ENCODE results near the gene ATP12A. TPM values are rescaled to one million over a fixed set of nuclear protein-coding genes. Genes with fewer than 3 reads are reported as not detected.

ATP12A gene
- polyA plus RNA-seq, 2 of the 4 experiments (the other 2 are of a cell fraction) = not detected

DNA sequence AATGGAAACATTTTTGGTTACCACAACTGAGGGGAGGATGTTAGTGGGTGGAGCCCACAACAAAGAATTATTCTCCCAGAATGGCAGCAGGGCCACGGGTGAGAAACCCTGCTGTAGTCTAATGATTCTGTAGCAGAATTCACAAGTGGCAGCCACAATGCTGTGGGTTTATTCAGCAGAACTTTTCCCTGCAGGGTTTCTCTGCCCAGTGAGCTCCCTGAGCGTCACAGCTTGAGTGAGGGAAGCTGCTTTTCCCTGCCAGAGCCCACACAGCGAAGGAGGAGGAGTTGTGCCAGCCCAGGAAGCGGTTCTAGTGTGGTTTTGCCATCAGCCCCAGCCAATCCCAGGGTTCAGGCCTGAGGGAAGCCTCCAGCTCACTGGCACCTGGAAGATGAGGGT, 4.4 kb downstream of the ATP12A start:
- H3K4me1 ChIP-seq = no peaks in the 10 kb centered on the region
- no peak for ATAC-seq
- ChIA-PET POLR2A (no interaction called here), CTCF (interaction anchor here (0.7 to 1.2 kb wide), 7 partner anchors 8 to 43 kb away, joined by 3 to 7 read pairs (median 4); no protein-coding TSS in a partner anchor)
- no peak for DNase-seq (ENCODE audit: low read depth in 1 of 2, low spot score in 1 of 2)
- TF ChIP-seq, protein P1, sequence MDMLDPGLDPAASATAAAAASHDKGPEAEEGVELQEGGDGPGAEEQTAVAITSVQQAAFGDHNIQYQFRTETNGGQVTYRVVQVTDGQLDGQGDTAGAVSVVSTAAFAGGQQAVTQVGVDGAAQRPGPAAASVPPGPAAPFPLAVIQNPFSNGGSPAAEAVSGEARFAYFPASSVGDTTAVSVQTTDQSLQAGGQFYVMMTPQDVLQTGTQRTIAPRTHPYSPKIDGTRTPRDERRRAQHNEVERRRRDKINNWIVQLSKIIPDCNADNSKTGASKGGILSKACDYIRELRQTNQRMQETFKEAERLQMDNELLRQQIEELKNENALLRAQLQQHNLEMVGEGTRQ (IDR thresholded peaks at IDR 0.05) = no peak
- no peak for TF ChIP-seq JUNB (IDR thresholded peaks at IDR 0.05)
- TF ChIP-seq JUN (IDR thresholded peaks at IDR 0.05) = no peak
- no peak for TF ChIP-seq HOXB5 (CRISPR knock-in tag; IDR thresholded peaks at IDR 0.05)
- no peaks in the 10 kb centered on the region for H3K9me3 ChIP-seq
- FAIRE-seq = no peak
- H3K4me2 ChIP-seq = no peak overlapping the region
- H3K4me3 ChIP-seq = no peak overlapping the region
- 31% methylated on average over 4 of the region's 4 CpGs for WGBS (ENCODE audit: missing lambda C conversion rate)
- H3K27ac ChIP-seq = no peak overlapping the region

DNA sequence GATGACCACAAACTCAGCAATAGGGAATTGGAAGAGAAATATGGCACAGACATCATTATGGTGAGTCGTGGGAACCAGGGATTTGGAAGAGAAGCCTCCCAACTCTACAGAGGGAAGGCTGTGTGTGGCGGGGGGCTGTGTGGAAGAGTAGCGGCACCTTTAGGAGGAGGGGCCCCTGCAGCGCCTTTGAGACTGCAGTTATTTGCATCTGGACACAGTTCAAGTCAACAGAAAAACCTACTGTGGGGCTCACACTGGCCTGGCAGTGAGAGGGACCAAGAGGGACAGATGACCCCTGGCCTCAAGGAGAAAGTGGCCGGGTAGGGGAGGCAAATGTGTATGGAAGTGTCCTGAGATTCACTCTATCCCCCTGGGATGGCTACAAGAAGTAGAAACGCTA, 5.1 kb downstream of the ATP12A start:
- H3K9me3 ChIP-seq = no peaks in the 10 kb centered on the region
- TF ChIP-seq RCOR1 (IDR thresholded peaks at IDR 0.05; ENCODE audit: low read depth, low read length) (no peak), BHLHE40 (IDR thresholded peaks at IDR 0.05; ENCODE audit: low read depth, low read length) (no peak), MYC (IDR thresholded peaks at IDR 0.05; ENCODE audit: borderline replicate concordance, low read length) (no peak), POLR2AphosphoS2 (conservative IDR thresholded peaks at IDR 0.05; ENCODE audit: low read length) (no peak), HOXB5 (CRISPR knock-in tag; IDR thresholded peaks at IDR 0.05) (no peak), FOXS1 (CRISPR knock-in tag; IDR thresholded peaks at IDR 0.05) (no peak), MAZ (IDR thresholded peaks at IDR 0.05; ENCODE audit: borderline replicate concordance, low read depth, low read length) (no peak), NFE2L2 (conservative IDR thresholded peaks at IDR 0.05; ENCODE audit: low read length) (no peak), FOSL2 (IDR thresholded peaks at IDR 0.05) (no peak), FOSL2 (CRISPR knock-in tag; IDR thresholded peaks at IDR 0.05) (no peak), TP53 (CRISPR knock-in tag; IDR thresholded peaks at IDR 0.05) (no peak), KDM1A (IDR thresholded peaks at IDR 0.05; ENCODE audit: low read depth) (no peak), CBX8 (IDR thresholded peaks at IDR 0.05) (no peak), ZC3H11A (IDR thresholded peaks at IDR 0.05) (no peak), CHD4 (IDR thresholded peaks at IDR 0.05; ENCODE audit: borderline replicate concordance) (no peak), ESRRA (IDR thresholded peaks at IDR 0.05; ENCODE audit: borderline replicate concordance, low read length) (no peak), SMC3 (IDR thresholded peaks at IDR 0.05) (no peak)
- TF ChIP-seq, protein P1 (IDR thresholded peaks at IDR 0.05) = no peak
- POLR2A ChIA-PET = no interaction called here
- 51% methylated on average over 6 of the region's 6 CpGs for WGBS (ENCODE audit: missing lambda C conversion rate)
- DNase-seq (ENCODE audit: low read depth in 1 of 2, low spot score in 1 of 2) = no peak
- CTCF ChIA-PET = interaction anchor here (0.7 to 1.2 kb wide), 4 partner anchors 9 to 42 kb away, joined by 3 to 7 read pairs (median 4); no protein-coding TSS in a partner anchor
- ATAC-seq = no peak
- no peak overlapping the region for H3K27ac ChIP-seq
- no peak for FAIRE-seq
- H3K4me1 ChIP-seq = no peaks in the 10 kb centered on the region
- no peak overlapping the region for H3K4me3 ChIP-seq
- no peak overlapping the region for H3K4me2 ChIP-seq

DNA sequence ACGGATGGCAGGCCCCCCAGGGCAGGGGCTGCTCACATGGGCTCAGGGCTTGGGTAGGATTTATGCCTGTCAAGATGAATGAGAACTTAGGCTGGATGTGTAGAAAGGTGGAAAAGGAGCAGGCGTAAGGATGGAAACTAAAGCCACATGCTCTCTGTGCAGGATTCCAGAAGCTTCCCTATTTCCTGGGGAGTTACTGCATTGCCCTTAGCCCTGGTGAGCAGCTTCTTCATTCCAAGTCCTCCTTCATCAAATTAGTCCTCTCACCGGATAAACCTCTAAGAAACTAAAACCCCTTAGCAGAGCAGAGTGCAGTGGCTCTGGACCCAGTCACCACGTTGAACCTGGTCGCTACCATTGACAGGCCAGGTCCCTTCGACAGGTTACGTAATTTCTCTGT, 7.4 kb downstream of the ATP12A start:
- Histone ChIP-seq H3K27ac (no peak overlapping the region), H3K9me3 (no peaks in the 10 kb centered on the region), H3K4me1 (no peaks in the 10 kb centered on the region), H3K4me2 (no peak overlapping the region), H3K4me3 (no peak overlapping the region)
- DNase-seq (ENCODE audit: low read depth in 1 of 2, low spot score in 1 of 2) (no peak), FAIRE-seq (no peak), ATAC-seq (no peak)
- ChIA-PET POLR2A (no interaction called here), CTCF (no interaction called here)
- WGBS (ENCODE audit: missing lambda C conversion rate) = 72% methylated on average over 7 of the region's 7 CpGs
- TF ChIP-seq SMC3 (IDR thresholded peaks at IDR 0.05) (no peak), EHF (CRISPR knock-in tag; IDR thresholded peaks at IDR 0.05) (no peak), RARB (CRISPR knock-in tag; IDR thresholded peaks at IDR 0.05) (no peak), POLR2AphosphoS2 (conservative IDR thresholded peaks at IDR 0.05; ENCODE audit: low read length) (no peak), KDM5A (IDR thresholded peaks at IDR 0.05) (no peak), CHD2 (IDR thresholded peaks at IDR 0.05; ENCODE audit: low read length, partially characterized antibody) (no peak), PHF8 (IDR thresholded peaks at IDR 0.05; ENCODE audit: borderline replicate concordance, low read depth) (no peak), HDAC2 (IDR thresholded peaks at IDR 0.05) (no peak)
- TF ChIP-seq, protein P2, sequence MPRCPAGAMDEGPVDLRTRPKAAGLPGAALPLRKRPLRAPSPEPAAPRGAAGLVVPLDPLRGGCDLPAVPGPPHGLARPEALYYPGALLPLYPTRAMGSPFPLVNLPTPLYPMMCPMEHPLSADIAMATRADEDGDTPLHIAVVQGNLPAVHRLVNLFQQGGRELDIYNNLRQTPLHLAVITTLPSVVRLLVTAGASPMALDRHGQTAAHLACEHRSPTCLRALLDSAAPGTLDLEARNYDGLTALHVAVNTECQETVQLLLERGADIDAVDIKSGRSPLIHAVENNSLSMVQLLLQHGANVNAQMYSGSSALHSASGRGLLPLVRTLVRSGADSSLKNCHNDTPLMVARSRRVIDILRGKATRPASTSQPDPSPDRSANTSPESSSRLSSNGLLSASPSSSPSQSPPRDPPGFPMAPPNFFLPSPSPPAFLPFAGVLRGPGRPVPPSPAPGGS (IDR thresholded peaks at IDR 0.05) = no peak
